Activated B cell treated with CpG ODN at 0.5 μM for 24 hours (primary cell): ENCODE data around the gene GABBR1. TPM values are rescaled to one million over a fixed set of nuclear protein-coding genes. Genes with fewer than 3 reads are reported as not detected.

Experiments
- ATAC-seq: fragments of 200-7000 bp; cut with Tn5 transposase; one replicate; pipeline ENCODE4 v1.10.0; 2021; ENCODE audit warnings: low read depth, mild to moderate bottlenecking, moderate library complexity
- CTCF ChIA-PET: fragments of 350-600 bp; sonication (Branson Sonifier 250); formaldehyde crosslinking; loops from one replicate; lab custom pipeline; 2021; ENCODE audit warnings: antibody characterized with exemption; lab: Charles Lee
- POLR2A ChIA-PET: fragments of 350-600 bp; sonication (Branson Sonifier 250); formaldehyde crosslinking; loops from one replicate; lab custom pipeline; 2021; ENCODE audit warnings: antibody characterized with exemption; lab: Charles Lee
- DNase-seq: peaks from one replicate; pipeline ENCODE4 v3.0.0; 2022
- H3K27ac Mint-ChIP-seq: one replicate; pipeline ENCODE4 v1.8.0; 2020; ENCODE audit warnings: mixed read lengths
- H3K27me3 Mint-ChIP-seq: one replicate; pipeline ENCODE4 v1.8.0; 2021; ENCODE audit warnings: mixed read lengths
- H3K36me3 Mint-ChIP-seq: one replicate; pipeline ENCODE4 v1.8.0; 2021; ENCODE audit warnings: low read depth, mixed read lengths
- H3K4me1 Mint-ChIP-seq: one replicate; pipeline ENCODE4 v1.8.0; 2021; ENCODE audit warnings: mixed read lengths
- H3K4me3 Mint-ChIP-seq: one replicate; pipeline ENCODE4 v1.8.0; 2020; ENCODE audit warnings: mild to moderate bottlenecking, mixed read lengths
- H3K9me3 Mint-ChIP-seq: one replicate; pipeline ENCODE4 v1.8.0; 2020; ENCODE audit warnings: mixed read lengths
- intact Hi-C: fragments of 100-400 bp; cut with micrococcal nuclease; formaldehyde crosslinking; loops from one replicate; pipeline ENCODE4 v1.15.1; 2024
- total RNA-seq: library from RNA; stranded (reverse); gene quantifications from 2 replicates; pipeline ENCODE4 v1.2.3, GENCODE V29; 2022
- TF ChIP-seq, protein P1 (sequence below): fragments of 200-600 bp; IDR thresholded peaks from one replicate; pipeline ENCODE4 v1.8.0; 2022; ENCODE audit warnings: antibody characterized with exemption, mild to moderate bottlenecking

Gene GABBR1
- total RNA-seq, 1 donor from 2014 or later: 117 TPM

- Mint-ChIP-seq H3K4me1 (no peaks in the 10 kb centered on the region), H3K36me3 (peaks cover 4% of the 10 kb centered on the region), H3K27ac (no peak overlapping the region), H3K4me3 (no peak overlapping the region), H3K27me3 (peaks cover 2% of the 10 kb centered on the region), H3K9me3 (no peaks in the 10 kb centered on the region)
- ChIA-PET CTCF (interaction anchor here (0.6 kb wide), 1 partner anchor 15 kb away, joined by 3 read pairs; no protein-coding TSS in a partner anchor), POLR2A (no interaction called here)
- ATAC-seq (no peak), DNase-seq (no peak)
- TF ChIP-seq, protein P1, sequence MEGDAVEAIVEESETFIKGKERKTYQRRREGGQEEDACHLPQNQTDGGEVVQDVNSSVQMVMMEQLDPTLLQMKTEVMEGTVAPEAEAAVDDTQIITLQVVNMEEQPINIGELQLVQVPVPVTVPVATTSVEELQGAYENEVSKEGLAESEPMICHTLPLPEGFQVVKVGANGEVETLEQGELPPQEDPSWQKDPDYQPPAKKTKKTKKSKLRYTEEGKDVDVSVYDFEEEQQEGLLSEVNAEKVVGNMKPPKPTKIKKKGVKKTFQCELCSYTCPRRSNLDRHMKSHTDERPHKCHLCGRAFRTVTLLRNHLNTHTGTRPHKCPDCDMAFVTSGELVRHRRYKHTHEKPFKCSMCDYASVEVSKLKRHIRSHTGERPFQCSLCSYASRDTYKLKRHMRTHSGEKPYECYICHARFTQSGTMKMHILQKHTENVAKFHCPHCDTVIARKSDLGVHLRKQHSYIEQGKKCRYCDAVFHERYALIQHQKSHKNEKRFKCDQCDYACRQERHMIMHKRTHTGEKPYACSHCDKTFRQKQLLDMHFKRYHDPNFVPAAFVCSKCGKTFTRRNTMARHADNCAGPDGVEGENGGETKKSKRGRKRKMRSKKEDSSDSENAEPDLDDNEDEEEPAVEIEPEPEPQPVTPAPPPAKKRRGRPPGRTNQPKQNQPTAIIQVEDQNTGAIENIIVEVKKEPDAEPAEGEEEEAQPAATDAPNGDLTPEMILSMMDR: no peak
- intact Hi-C loops: no loop called here
Observed at GRCh38 chr6:29596381-29596900, 36.5 kb downstream of the GABBR1 start.

GRCh38 chr6:29593199-29593855, 39.7 kb downstream of the GABBR1 start:
- Mint-ChIP-seq H3K4me3 (no peak overlapping the region), H3K27me3 (peaks cover 5% of the 10 kb centered on the region), H3K4me1 (peaks cover 2% of the 10 kb centered on the region), H3K36me3 (no peaks in the 10 kb centered on the region), H3K9me3 (no peaks in the 10 kb centered on the region), H3K27ac (no peak overlapping the region)
- TF ChIP-seq, protein P1: no peak
- ATAC-seq (no peak), DNase-seq (no peak)
- ChIA-PET POLR2A (no interaction called here), CTCF (no interaction called here)
- intact Hi-C loops: no loop called here

DNA sequence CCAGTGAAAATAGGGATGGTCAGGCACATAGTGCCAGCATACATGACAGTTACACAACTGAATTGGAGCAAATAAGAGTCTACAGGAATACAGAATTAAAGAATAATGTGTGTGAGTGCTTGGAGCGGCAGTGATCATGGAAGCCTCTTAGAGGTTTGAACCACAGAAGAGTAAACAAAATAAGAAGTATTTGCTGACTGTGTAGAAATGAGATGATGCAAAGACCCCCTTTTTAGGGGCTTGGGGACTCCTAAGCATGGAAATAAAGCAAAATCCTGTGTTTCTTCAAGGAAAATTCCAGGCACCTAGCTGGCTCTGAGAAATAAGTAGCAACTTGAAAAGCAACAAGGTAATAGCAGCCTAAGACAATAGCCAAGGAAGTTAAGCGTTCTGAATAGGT, 41.3 kb downstream of the GABBR1 start:
- intact Hi-C loops: no loop called here
- ATAC-seq (no peak), DNase-seq (no peak)
- CTCF ChIA-PET: no interaction called here
- POLR2A ChIA-PET: no interaction called here
- no peaks in the 10 kb centered on the region for H3K36me3 Mint-ChIP-seq
- no peak overlapping the region for H3K4me3 Mint-ChIP-seq
- H3K9me3 Mint-ChIP-seq: no peaks in the 10 kb centered on the region
- peaks cover 2% of the 10 kb centered on the region for H3K4me1 Mint-ChIP-seq
- H3K27me3 Mint-ChIP-seq: peaks cover 13% of the 10 kb centered on the region
- H3K27ac Mint-ChIP-seq: no peak overlapping the region
- TF ChIP-seq, protein P1: no peak

GRCh38 chr6:29590218-29590808, 42.7 kb downstream of the GABBR1 start:
- Mint-ChIP-seq H3K36me3 (no peaks in the 10 kb centered on the region), H3K27ac (no peak overlapping the region), H3K27me3 (peaks cover 13% of the 10 kb centered on the region), H3K4me3 (no peak overlapping the region), H3K9me3 (no peaks in the 10 kb centered on the region), H3K4me1 (peaks cover 2% of the 10 kb centered on the region)
- CTCF ChIA-PET: interaction anchor here (1.1 to 1.8 kb wide), 2 partner anchors 38 to 752 kb away, joined by 4 to 5 read pairs; no protein-coding TSS in a partner anchor
- no peak for ATAC-seq
- POLR2A ChIA-PET: no interaction called here
- TF ChIP-seq, protein P1: no peak
- intact Hi-C loops: no loop called here
- no peak for DNase-seq

DNA sequence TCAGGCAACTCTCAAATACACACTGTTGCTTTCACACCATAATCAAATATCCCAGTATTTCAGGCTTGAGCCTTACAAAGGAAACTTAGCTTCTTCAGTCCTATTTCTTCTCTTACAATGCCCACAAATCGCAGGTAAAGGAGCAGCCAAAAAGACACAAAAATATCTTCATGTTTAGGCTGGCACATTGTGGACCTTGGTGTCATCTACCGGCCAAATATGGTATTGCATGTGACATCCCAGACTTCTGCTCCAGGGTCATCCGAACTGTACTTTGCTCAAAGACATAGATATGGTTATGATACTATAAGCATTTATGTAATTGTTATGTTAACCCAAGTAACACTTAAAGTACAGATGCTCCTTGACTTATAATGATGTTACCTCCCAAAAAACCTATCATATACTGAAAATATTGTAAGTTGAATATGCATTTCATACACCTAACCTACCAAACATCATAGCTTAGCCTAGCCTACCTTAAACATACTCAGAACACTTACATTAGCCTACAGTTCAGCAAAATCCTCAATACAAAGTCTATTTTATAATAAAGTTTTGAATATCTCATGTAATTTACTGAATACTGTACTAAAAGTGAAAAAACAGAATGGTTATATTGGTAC, 43.4 kb downstream of the GABBR1 start:
- Mint-ChIP-seq H3K27me3 (peaks cover 16% of the 10 kb centered on the region), H3K36me3 (no peaks in the 10 kb centered on the region), H3K9me3 (no peaks in the 10 kb centered on the region), H3K4me1 (peaks cover 2% of the 10 kb centered on the region), H3K4me3 (no peak overlapping the region), H3K27ac (no peak overlapping the region)
- ChIA-PET CTCF (interaction anchor here (0.9 to 1.8 kb wide), 3 partner anchors 37 to 905 kb away, joined by 4 to 5 read pairs (median 5); no protein-coding TSS in a partner anchor), POLR2A (no interaction called here)
- ATAC-seq (peak; percentile 77), DNase-seq (no peak)
- intact Hi-C loops: loop anchor here (1.0 to 5.0 kb wide), 4 partner anchors 212 to 903 kb away; partner anchors contain the start of gene OR12D3
- TF ChIP-seq, protein P1: peak; percentile 79
